Adrenal gland (tissue), 12 donors: ENCODE data around the gene PRKAA2. TPM values are rescaled to one million over a fixed set of nuclear protein-coding genes. Genes with fewer than 3 reads are reported as not detected.
A peak's percentile ranks its signal among the peaks of the same experiment; 100 is the strongest.

Experiments used
- DNase-seq, 7 donors: peaks; one replicate each; pipeline ENCODE4 v3.0.0-alpha.2; 2019 to 2020
- H3K27ac ChIP-seq, 5 donors: fragments of 200-600 bp; sonication (generic) in 4 of 5; 1 replicate in 3 of 5; 2 replicates in 2 of 5; pipeline versions ENCODE4 v1.5.1 to v1.8.0; 2016 to 2020; ENCODE audit warnings: mild to moderate bottlenecking in 1 of 5
- H3K27me3 ChIP-seq: fragments of 200-600 bp; 2 replicates; pipeline ENCODE4 v1.8.0; 2021
- H3K36me3 ChIP-seq, 2 donors: fragments of 200-600 bp; replicated peaks in 1 of 2; 1 replicate in 1 of 2; 2 replicates in 1 of 2; pipeline versions ENCODE4 v1.5.1 to v1.8.0; 2018 to 2022
- H3K4me1 ChIP-seq, 2 donors: fragments of 200-600 bp; replicated peaks in 1 of 2; 1 replicate in 1 of 2; 2 replicates in 1 of 2; pipeline versions ENCODE4 v1.5.1 to v1.8.0; 2018 to 2021
- H3K4me3 ChIP-seq, 4 donors: fragments of 200-600 bp; sonication (generic) in 3 of 4; one replicate each; pipeline ENCODE4 v1.5.1; 2016 to 2018
- H3K9me3 ChIP-seq, 3 donors: fragments of 200-600 bp; sonication (generic) in 1 of 3; replicated peaks in 1 of 3; 1 replicate in 2 of 3; 2 replicates in 1 of 3; pipeline versions ENCODE4 v1.5.1 to v1.8.0; 2016 to 2021
- CTCF ChIP-seq, 6 experiments: fragments of 450-650 bp in 4 of 6; fragments of 200-600 bp in 2 of 6; sonication (generic) in 1 of 6; IDR thresholded peaks; 1 replicate in 5 of 6; 2 replicates in 1 of 6; pipeline versions ENCODE4 v1.5.1 to v1.8.0; 2016 to 2021; ENCODE audit warnings: antibody characterized with exemption in 6 of 6, mild to moderate bottlenecking in 2 of 6, moderate library complexity in 1 of 6
- POLR2A ChIP-seq, 2 donors: fragments of 450-650 bp; IDR thresholded peaks; one replicate each; pipeline ENCODE4 v1.6.1; 2017; ENCODE audit warnings: antibody characterized with exemption in 2 of 2, mild to moderate bottlenecking in 2 of 2, moderate library complexity in 1 of 2
- WGBS, 4 donors: extraction: QIAGEN DNeasy Blood & Tissue Kit in 2 of 4; methylation state at CpG; one replicate each; pipeline versions ENCODE4 v1.1.5 to v1.1.7; 2013 to 2017; 5-methylcytosine and 5-hydroxymethylcytosine counted together
- intact Hi-C, 2 donors: fragments of 100-400 bp; cut with DNase I; formaldehyde crosslinking; loops; one replicate each; pipeline versions ENCODE4 v1.14.1 to v1.15.0; 2022 to 2023
- polyA plus RNA-seq, 3 donors: library from polyadenylated mRNA; stranded (reverse); fragments of 200-250 nt in 2 of 3; fragments of 350-450 nt in 1 of 3; fragmentation: Illumina TruSeq in 1 of 3; extraction: RNeasy Lipid Tissue Mini Kit (QIAGEN cat#74804) in 1 of 3; gene quantifications; one replicate each; pipeline ENCODE4 v1.2.3, GENCODE V29; 2013 to 2014
- total RNA-seq, 9 donors: library from RNA; depleted of rRNA in 4 of 9; stranded (reverse); fragments of >200 nt in 4 of 9; fragments of 120-200 nt in 1 of 9; fragmentation: NEBNext Ultra II Directional in 1 of 9; extraction: Animal tissue kit (Norgen Biotek cat#: 25700) in 1 of 9; gene quantifications; one replicate each; pipeline versions ENCODE4 v1.1.0 to v1.2.4, GENCODE V29; 2013 to 2023
- donor health status: healthy with polysubstance abuse.
- donor health status: Bipolar disorder and iron deficiency.
- donor health status: DM: yes; HTN: yes; CAD: no.
- donor health status: DM: no; HTN: no; CAD: no.
- donor health status: DM: no; HTN: no; CAD: no.
- donor health status: DM: yes; HTN: yes; CAD: no.

The PRKAA2 gene
- total and polyA plus RNA-seq, 12 donors, result 0.74 to 7.6 (median 1.3) TPM

DNA sequence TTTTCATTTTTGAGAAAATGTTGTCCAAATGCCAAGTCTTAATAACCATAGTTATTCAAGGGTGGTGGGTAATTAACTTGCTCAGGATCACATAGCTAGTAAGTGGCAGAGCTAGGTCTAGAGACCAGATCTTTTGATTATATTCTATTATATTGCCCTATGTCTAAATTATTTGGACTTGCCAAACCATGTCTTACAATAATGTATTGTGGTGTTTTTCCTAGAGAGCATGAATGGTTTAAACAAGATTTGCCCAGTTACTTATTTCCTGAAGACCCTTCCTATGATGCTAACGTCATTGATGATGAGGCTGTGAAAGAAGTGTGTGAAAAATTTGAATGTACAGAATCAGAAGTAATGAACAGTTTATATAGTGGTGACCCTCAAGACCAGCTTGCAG, 58.6 kb downstream of the PRKAA2 start:
- H3K27me3 ChIP-seq, result no peaks in the 10 kb centered on the region
- 70 to 80% (median 74%) methylated on average over 1 of the region's 1 CpG for WGBS, 4 donors
- no peaks in the 10 kb centered on the region for H3K4me1 ChIP-seq
- no peak overlapping the region for H3K27ac ChIP-seq
- no peaks in the 10 kb centered on the region for H3K9me3 ChIP-seq
- TF ChIP-seq POLR2A (IDR thresholded peaks at IDR 0.05) (no peak), CTCF (IDR thresholded peaks at IDR 0.05) (no peak)
- H3K4me3 ChIP-seq, result no peak overlapping the region
- H3K36me3 ChIP-seq, result no peaks in the 10 kb centered on the region
- intact Hi-C loops, result loop anchor here in 1 of 2 donors (10.0 kb wide), 1 partner anchor 1329 kb away; no protein-coding TSS in a partner anchor
- DNase-seq, result no peak

- no peak for TF ChIP-seq POLR2A (IDR thresholded peaks at IDR 0.05)
- no peak for TF ChIP-seq CTCF (IDR thresholded peaks at IDR 0.05)
- WGBS, 4 donors, result 86 to 93% (median 92%) methylated on average over 4 of the region's 4 CpGs
These were observed 62.3 kb downstream of the PRKAA2 start for GRCh38 chr1:56707379-56707778.

DNA sequence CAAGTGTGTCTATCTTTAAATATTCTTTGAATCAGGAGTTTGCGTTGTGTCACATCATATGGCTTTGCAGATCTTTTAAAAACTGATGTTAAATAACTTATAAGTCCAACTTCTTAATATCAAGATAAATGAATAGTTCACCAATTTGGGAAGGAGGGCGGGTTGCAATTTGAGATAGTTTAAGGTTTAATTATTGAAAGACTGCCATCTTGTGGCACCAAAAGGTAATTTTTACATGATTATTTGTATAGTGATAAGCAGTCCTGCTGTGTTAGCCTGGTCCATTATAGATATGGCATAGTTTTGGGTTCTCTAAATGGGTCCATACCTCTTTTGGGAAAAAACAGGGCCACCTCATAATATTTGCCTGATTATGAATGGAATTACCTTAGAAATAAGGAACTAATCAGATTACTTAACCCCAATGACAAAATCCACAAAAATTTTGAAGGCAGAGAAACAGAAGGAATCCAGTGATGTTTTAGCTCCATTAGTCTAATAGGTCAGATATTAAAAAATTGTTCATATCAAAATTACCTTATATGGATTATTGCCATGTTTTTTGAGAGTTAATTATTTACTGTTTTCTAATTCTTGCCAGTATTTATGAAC, 64.3 kb downstream of the PRKAA2 start:
- Histone ChIP-seq H3K27ac (no peak overlapping the region), H3K36me3 (no peaks in the 10 kb centered on the region), H3K9me3 (no peaks in the 10 kb centered on the region), H3K27me3 (no peaks in the 10 kb centered on the region), H3K4me1 (no peaks in the 10 kb centered on the region), H3K4me3 (no peak overlapping the region)
- TF ChIP-seq CTCF (IDR thresholded peaks at IDR 0.05) (peak; percentile 53 to 75 (median 61)), POLR2A (IDR thresholded peaks at IDR 0.05) (no peak)
- DNase-seq, result peak in 3 of 7 donors; percentile 4 to 21 (median 9)
- 9 to 12% (median 11%) methylated on average over 2 of the region's 2 CpGs for WGBS, 4 donors
- intact Hi-C loops, result loop anchor here in 1 of 2 donors (10.0 kb wide), 1 partner anchor 1335 kb away; no protein-coding TSS in a partner anchor

More at GRCh38 chr1:56707379-56707778, 62.3 kb downstream of the PRKAA2 start:
- H3K9me3 ChIP-seq, result no peaks in the 10 kb centered on the region
- H3K4me3 ChIP-seq, result no peak overlapping the region
- H3K27me3 ChIP-seq, result no peaks in the 10 kb centered on the region
- intact Hi-C loops, result loop anchor here in 1 of 2 donors (10.0 kb wide), 1 partner anchor 1333 kb away; no protein-coding TSS in a partner anchor
- H3K27ac ChIP-seq, result no peak overlapping the region
- no peaks in the 10 kb centered on the region for H3K4me1 ChIP-seq
- no peak for DNase-seq
- H3K36me3 ChIP-seq, result no peaks in the 10 kb centered on the region

DNA sequence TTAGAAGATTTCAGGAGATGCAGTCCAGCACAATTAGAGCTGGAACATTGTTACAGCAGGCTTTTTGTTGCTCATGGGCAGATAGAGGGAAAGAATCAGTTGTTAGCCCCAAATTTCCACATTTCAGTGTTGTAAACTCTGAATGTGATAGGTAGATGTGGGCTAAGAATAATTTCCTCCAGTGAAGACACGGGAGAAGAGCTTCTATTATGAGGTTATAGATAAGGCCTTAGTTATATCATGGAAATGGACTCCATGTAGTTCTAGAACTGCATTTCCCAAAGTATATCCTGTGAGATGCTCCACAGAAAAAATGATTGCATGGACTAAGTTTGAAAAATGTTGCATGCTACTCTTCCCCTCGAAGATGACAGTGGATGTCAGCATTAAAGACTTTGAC, 64.9 kb downstream of the PRKAA2 start:
- 36 to 55% (median 46%) methylated on average over 2 of the region's 2 CpGs for WGBS, 4 donors

More for the DNA sequence above, 64.9 kb downstream of the PRKAA2 start:
- H3K36me3 ChIP-seq, result no peaks in the 10 kb centered on the region
- H3K4me3 ChIP-seq, result no peak overlapping the region
- H3K9me3 ChIP-seq, result no peaks in the 10 kb centered on the region
- no peaks in the 10 kb centered on the region for H3K27me3 ChIP-seq
- no peak for DNase-seq
- no peaks in the 10 kb centered on the region for H3K4me1 ChIP-seq
- TF ChIP-seq CTCF (IDR thresholded peaks at IDR 0.05) (no peak), POLR2A (IDR thresholded peaks at IDR 0.05) (no peak)
- no peak overlapping the region for H3K27ac ChIP-seq
- intact Hi-C loops, result loop anchor here in 1 of 2 donors (5.0 to 10.0 kb wide), 2 partner anchors 1335 to 1423 kb away; no protein-coding TSS in a partner anchor
